ENCODE measurements around the gene UFM1.
"Not testable (repeated sequence)": the region's sequence is repeated elsewhere in the genome, so short reads cannot be mapped to it uniquely, and the experiment has no call there.

The UFM1 gene

DNA sequence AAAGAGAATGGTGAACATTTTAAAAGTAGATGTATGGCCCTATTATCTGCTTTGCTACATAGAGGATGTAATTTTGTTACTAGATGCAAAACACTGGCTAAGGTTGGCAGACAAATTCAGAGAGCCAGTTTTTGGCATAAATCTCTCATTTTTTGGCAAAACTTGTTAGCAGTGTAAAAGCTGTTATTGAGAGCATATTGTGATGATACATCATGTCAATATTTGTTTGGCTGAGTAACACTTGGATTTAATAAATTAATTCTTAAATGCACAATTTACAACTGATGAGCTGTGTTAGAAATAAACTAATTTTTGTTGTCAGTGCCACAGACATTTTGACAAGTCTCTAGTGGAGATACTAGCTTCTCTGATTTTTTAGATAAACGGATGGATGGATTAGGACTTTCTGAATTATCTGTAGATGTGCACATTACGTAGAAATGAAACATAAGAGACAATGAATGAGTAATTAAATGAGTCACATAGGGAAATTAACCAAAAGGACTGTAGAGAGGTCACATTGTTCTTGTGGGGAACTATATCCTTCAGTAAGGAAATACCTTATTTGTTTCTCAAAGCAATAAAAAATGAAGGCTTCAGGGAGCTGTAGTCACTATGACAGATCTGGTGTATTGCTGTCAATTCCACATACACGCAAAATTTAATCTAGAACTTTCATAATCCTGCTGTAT is 17.4 kb downstream of the UFM1 start:
- no peak for DNase-seq

DNA sequence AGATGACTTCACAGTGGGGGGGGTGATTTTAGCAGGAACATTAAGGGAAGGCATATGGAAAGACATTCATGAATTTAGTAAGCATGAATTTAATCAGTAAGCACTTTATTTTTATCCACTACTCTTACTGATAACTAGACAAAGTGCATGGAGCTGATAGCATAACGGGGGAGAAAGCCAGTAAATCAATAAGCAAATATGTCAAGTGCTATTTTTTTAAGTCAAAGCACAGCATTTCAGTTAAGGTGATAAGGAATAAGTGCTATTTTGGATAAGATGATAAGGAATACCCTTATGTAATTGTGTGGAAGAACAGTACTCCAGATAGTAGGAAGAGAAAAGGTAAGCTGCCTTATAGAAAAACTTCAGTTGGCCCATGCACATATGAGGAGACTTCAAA is 19.4 kb downstream of the UFM1 start:
- no peak for DNase-seq

DNA sequence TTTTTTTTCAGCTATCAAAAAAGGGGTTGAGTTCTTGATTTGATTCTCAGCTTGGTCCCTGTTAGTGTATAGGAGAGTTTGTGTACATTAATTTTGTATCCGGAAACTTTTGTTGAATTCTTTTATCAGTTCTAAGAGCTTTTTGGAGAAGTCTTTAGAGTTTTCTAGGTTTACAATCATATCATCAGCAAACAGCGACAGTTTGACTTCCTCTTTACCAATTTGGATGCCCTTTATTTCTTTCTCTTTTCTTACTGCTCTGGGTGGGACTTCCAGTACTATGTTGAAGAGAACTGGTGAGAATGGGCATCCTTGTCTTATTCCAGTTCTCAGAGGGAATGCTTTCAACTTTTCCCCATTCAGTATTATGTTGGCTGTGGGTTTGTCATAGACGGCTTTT is 20.4 kb downstream of the UFM1 start:
- DNase-seq = not testable (repeated sequence)

DNA sequence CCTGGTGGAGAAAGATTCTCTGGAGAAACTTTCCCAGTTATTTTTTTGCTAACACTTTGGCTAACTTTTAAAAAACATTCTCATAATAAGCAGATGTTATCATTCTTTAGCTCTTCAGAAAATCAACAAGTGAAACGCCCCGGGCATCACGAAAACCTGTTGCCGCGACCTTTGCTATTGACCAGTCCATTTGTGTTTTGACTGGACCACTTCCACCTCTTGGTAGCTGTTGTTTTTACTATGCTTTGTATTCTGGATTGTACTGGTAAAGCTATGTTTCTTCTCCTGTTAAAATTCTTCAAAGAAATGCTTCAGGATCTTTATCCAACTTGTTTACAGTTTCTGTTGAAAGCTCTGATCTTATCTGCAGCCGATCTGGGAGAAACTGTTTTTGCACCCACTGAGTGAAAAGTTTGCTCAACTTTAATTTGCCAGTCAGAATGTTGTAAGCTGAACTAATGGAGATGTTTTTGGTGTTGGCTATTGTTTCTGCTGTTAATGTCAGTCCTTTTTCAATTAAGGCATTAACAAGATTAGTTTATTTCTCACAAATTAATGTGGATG is 23.3 kb downstream of the UFM1 start:
- no peak for DNase-seq

DNA sequence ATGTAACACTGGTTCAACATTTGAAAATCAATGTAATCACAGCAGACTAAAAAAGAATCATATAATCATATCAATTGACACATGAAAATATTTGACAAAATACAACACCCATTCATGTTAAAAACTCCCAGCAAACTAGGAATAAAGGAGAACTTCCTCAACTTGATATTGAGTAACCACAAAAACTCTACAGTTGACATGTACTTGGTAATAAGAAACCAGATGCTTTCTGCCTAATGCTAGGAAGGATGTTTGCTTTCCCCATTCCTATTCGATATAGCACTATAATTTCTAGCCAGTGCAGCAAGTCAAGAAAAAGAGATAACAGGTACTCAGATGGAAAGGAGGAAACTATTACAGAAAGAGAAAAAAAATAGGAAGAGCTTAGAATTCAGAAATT is 26.9 kb downstream of the UFM1 start:
- DNase-seq = no peak

DNA sequence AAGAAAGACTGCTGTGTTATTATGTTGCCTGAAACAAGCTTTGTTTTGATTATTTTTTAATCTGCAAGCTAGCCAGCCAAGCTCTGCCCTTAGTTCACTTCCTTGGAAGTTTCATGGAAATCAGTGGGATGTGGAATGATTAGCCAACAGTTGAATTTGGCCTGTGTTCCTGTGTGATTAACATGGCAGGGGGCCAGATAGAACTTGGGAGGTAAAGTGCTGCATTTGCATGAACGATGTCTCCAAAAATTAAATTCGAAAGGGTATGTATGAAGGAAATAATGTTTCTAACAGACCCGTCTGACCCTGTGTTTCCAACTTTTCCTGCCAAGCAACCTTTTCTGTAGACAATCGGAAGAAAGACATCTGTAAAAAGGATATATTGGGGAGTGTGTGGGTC is 32.2 kb downstream of the UFM1 start:
- DNase-seq = no peak

DNA sequence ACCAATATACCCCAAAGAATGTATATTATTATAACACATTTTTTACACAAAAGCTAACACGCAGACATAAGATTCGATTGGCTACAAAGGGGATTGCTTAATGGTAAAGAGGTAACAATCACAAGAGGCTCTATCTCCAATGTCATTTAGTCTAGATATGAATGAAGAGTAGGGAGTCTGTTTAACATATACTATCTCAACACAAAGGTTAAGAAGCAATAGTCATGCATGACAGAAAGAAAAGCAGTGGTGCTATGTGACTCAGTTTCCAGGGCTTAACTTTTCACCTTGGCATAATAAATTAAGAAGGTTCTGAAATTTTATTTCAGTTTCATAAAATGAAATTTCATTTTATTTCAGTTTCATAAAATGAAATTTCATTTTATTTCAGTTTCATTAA is 33.3 kb downstream of the UFM1 start:
- no peak for DNase-seq

DNA sequence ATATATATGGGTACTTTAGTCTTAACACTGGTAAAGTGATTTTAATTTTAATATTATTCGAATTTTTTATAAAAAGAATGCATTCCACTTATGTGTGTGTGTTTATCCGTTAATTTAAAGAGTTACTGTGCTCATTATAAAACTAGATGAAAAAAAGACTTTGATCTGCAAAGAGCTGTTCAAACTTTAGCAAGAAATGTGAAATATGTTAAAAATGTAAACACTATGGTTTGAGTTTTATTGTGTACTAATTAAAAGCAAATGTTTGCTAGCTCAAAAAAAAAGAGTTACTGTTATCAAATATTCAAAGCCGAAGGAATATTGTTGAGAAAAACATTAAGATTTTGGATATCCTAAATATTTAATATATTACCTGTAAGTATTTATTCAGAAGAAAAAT is 34.5 kb downstream of the UFM1 start:
- no peak for DNase-seq

DNA sequence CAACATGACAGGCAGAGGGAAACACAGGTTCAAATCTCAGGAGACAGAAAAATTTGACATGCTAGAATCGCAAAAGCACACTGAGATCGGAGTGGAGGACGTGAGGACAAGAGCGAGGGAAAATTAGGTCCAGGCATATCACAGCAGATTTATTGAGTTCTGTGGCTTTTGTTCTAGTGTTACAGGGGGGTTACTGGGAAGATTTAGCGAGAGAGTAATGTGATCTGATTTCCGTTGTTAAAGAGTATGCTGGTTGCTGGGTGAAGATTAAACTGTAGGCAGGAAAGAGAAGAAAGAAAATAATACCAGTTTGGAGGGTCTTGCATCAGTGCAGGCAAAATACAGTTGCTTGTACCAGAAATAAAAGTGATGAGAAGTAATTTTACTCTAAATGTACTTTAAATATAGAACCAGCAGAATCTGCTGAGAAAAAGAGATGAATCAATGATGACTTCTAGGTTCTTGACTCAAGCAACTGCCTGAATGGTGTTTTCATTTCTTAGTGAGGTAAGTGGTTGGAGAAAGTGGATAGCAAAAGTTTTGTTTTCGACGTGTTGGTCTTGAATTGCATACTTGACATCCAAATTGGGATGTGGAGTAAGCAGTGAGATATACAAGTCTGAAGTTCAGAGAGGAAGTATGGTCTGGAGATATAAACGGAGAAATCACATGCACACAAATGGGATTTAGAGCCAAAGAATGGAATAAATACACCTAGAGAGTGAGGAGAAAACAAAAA is 35.7 kb downstream of the UFM1 start:
- no peak for DNase-seq

DNA sequence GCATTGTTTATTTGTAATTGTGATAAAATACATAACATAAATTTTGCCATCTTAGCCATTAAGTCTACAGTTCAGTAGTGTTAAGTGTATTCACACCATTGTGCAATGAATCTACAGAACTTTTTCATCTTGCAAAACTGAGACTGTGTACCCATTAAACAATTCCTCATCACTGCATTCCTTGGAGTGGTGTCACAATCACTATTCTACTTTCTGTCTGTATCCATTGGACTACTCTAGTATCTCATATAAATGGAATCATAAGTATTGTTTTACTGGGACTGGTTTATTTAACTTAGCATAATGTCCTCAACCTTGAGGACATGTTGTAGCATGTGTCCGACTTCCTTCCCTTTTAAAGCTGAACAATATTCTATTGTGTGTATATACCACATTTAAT is 36.8 kb downstream of the UFM1 start:
- DNase-seq = no peak

DNA sequence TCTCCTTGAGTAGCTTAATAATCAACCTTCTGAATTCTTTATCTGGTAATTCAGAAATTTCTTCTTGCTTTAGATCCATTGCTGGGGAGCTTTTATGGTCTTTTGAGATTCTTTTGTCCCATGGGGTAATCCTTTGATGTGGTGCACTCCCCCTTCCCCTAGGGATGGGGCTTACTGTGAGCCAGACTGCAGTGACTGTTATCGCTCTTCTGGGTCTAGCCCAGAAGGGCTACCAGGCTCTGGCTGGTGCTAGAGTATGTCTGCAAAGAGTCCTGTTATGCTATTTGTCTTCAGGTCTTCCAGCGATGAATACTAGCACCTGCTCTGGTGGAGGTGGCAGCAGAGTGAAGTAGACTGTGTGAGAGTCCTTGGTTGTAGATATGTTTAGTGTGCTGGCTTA is 41.7 kb downstream of the UFM1 start:
- DNase-seq = no peak

DNA sequence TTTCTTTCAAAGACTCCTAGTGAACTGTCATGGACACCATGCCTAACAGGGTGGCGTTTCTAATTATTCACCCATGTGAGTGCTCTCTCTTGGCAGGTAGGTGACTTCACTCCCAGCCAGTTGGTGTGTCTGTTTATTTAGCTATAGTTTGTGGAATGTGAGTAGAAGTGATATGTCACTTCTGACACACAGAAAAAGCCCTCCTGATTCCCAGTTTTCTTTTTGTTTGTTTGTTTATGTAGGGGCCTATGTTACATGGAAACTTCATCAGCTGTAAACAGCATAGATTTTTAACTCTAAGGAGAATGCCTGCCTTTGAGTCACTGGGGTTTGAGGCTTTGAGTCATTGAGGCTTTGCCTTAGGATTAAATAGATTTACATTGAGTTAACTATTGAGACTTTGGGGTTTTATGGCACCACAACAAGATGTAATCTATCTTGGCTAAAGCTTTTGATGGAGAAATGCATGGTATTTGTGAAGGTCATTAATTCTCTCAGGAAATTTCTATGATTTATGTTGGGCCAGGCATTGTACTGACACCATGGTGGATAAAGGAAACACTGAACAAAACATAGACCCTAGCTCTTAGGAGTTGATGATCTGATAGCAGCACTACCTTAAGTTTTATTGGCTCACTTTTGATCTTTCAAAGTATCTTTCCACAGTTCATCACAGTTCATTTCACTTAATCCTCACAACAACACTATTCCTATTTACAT is 45.3 kb downstream of the UFM1 start:
- peak; percentile 47 for DNase-seq

DNA sequence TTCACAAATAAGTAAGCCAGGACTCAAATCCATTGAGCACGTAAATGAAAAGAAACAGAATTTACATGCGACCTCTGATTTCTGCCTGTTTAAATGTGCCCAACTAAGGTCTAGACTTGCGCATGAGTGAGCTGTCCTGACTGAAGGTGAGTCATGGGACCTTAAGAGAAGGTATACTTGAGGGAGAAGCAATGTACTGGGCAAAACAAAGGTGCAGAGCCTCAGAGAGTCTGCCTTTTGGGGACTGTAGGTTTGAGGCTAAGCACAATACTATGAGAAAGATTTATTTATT is 45.8 kb downstream of the UFM1 start:
- no peak for DNase-seq

DNA sequence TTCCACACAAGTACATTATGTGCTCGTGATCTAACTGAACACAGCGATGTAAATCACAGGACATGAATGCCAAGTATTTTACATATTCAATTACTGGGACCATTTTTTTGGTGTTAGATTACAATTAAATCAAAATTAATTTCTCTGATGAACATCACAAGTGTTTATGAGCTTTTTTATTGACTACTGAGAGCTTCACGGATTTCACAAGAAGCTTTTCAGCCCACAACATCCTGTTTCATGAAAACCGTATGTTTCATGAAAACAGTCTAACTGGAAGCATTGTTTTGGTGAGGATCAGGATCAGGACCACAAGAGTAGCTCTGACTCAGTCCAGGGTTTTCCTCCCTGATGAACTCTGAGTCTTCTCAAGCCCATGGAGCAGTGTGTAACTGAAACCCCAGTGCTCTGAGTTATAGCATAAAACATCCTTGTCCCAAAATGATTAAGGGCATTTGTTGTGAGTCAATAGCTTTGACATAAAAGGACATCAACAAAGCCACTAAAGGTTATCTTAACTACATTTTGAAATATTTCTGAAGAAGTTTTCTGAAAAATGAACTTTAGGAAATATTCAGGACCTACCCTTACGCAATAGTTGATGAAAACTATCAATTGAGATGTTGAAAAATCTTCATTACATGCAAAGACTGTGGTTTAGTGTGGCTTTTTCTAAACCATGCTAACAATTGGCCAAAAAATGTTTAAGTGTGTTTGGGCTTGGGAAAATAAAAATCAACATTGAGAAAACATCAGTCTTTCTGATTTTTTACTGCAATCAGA is 49.3 kb downstream of the UFM1 start:
- DNase-seq = no peak

DNA sequence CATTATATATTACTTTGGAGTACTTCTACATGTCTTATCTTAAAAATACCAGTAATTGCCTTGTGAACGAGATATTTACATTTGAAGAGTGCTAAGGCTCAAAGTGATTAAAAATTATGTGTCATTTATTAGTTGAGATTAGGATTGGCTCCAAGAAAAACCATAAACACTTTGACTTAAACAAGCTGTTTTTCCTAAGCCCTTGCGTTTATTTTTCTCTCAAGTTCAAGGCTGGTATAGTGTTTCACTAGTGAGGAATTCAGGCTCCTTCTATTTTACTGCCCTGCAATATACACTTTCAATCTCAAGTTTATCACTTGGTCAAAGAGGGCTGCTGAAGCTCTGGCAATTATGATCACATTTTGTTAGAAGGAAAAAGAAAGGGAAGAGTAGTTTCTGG is 49.9 kb downstream of the UFM1 start:
- no peak for DNase-seq

DNA sequence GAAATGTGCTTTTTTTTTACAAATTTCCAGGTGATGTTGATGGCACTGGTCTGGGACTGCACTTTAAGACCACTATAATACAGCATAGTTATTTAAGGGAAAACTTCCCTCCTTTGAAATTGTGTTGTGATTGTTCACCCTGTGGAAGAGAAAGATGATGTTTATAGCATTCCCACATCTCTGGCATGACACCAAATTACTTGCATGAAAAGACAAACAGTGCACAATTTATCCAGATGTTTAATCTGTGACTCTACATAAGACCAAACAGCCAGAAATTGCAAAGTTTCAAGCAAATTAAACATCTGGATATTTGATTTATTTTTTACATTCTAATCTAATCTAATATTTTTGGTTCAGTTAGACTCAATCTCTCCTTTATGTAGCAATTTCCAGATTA is 51.6 kb downstream of the UFM1 start:
- no peak for DNase-seq

DNA sequence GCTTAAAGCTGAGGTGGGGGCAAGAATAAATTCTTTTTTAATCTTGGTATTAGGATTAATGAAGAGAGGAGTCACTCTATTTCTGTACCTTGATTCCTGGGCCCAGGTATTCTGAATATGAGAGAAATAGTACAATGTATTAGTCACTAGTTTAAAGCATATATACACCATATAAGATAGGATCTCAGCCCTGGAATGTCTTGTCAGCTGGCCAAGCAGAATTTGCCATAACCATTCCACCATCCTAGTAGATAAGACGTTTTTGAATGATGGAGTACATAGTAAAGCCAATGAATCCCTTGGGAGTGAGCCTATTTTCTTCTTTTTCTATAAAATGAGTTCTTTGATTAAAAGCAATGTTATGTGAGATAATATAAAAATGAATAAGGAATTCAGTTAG is 55.6 kb downstream of the UFM1 start:
- no peak for DNase-seq

DNA sequence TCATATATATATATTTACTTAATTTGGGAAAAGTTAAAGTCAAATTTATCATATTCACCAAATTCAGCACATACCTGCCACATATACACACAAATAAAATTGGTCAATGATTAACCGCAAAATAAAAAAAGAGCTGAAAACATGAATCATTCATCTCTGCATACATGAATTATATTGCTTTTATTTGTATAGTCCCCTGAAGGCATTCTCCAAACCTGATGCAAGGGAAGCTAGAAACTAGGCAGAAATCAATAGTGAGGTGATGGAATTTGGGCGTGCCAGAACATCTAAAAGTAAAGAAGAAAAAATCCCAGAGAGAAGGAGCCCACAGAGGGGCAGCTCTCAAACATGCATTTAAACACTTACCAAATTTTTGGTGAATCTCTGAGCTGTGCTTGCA is 60.1 kb downstream of the UFM1 start:
- no peak for DNase-seq

DNA sequence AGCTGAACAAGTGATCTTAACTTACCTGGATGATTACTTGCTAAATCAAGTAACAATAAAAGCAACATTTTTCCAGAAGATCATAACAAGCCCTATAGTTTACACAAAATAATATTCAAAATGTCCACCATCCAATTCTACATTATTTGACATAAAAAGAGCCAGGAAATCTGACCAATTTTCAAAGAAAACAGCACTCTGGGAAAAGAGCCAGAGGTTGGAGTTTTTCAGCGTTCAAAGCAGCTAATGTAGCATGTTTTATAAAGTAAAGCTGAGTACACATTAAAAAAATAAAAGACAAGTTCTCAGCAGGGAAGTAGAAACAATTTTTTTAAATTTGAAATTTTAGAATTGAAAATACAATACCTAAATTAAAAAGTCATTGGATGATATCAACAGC is 62.6 kb downstream of the UFM1 start:
- DNase-seq = no peak

Data from NCI-H146 (cell line).